Spleen (tissue), 7 donors: ENCODE results near the gene SAMD3.

Source experiments
- POLR2A ChIP-seq, 3 donors: fragments of 450-650 bp; IDR thresholded peaks; one replicate each; pipeline ENCODE4 v1.5.1; 2017; ENCODE audit warnings: antibody characterized with exemption in 3 of 3, mild to moderate bottlenecking in 1 of 3
- TF ChIP-seq, protein P1 (sequence below), 11 experiments: fragments of 200-600 bp in 7 of 11; fragments of 450-650 bp in 4 of 11; sonication (generic) in 4 of 11; IDR thresholded peaks in 8 of 11; conservative IDR thresholded peaks in 3 of 11; 1 replicate in 7 of 11; 2 replicates in 4 of 11; pipeline versions ENCODE4 v1.4.0 to v1.8.0; 2016 to 2021; ENCODE audit warnings: antibody characterized with exemption in 11 of 11, inconsistent platforms in 4 of 11, mild to moderate bottlenecking in 1 of 11
- donor health status: DM: no; HTN: no; CAD: no; lungs with moderate emphysema.
- donor health status: DM: no; HTN: no; CAD: no.
- donor health status: DM: no; HTN: no; CAD: no.

DNA sequence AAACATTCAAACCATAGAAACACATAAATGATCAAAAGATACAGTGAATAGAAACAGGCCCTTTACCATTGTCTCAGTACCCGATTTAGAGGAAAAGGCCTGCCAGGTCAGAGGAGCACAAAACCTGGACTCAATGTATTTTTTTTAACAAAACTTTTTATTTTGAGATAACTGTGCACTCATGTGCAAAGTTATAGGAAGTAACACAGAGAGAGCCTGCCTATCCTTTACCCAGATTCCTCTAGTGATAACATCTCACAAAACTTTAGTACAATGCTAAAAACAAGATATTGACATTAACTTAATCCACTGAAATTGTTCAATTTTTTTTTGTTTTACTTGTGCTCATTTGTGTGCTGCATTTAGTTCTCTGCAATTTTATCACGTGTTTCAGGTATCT is 36.8 kb upstream of the SAMD3 start:
- TF ChIP-seq, protein P1, sequence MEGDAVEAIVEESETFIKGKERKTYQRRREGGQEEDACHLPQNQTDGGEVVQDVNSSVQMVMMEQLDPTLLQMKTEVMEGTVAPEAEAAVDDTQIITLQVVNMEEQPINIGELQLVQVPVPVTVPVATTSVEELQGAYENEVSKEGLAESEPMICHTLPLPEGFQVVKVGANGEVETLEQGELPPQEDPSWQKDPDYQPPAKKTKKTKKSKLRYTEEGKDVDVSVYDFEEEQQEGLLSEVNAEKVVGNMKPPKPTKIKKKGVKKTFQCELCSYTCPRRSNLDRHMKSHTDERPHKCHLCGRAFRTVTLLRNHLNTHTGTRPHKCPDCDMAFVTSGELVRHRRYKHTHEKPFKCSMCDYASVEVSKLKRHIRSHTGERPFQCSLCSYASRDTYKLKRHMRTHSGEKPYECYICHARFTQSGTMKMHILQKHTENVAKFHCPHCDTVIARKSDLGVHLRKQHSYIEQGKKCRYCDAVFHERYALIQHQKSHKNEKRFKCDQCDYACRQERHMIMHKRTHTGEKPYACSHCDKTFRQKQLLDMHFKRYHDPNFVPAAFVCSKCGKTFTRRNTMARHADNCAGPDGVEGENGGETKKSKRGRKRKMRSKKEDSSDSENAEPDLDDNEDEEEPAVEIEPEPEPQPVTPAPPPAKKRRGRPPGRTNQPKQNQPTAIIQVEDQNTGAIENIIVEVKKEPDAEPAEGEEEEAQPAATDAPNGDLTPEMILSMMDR (IDR thresholded peaks at IDR 0.05 in 8 of 11, conservative IDR thresholded peaks at IDR 0.05 in 3 of 11) = no peak
- no peak for TF ChIP-seq POLR2A (IDR thresholded peaks at IDR 0.05)
